ENCODE measurements around the gene TMEM117.

DNA sequence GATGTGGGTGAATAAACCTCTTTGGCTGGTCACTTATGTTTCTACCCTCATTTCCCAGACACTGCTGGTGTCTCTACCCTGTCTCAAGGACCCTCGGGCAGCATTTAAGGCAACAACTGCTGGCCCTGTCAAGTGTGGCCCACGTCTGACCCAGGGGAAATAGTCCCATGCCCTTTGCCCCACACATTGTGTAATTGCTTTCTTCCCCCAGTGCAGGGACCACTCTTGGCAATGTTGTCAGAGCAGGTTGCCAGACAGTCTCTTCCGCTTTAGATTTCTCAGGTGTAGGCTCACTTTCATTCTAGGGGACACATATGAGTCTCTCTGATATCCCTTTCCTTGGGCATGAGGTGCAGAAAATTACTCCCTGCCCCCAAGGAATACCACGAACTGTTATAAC is 216.7 kb downstream of the TMEM117 start:
- TF ChIP-seq POLR2A (IDR thresholded peaks at IDR 0.05; ENCODE audit: low read length) (no peak), GATA1 (IDR thresholded peaks at IDR 0.05; ENCODE audit: low read depth, low read length) (no peak)
